GM10847 (cell line): ENCODE data around the gene NAP1L4.

Experiments
- POLR2A ChIP-seq: IDR thresholded peaks from 2 replicates; pipeline ENCODE4 v1.6.1; 2011; ENCODE audit not compliant: insufficient read length; ENCODE audit errors: extremely low read depth

The NAP1L4 gene

DNA sequence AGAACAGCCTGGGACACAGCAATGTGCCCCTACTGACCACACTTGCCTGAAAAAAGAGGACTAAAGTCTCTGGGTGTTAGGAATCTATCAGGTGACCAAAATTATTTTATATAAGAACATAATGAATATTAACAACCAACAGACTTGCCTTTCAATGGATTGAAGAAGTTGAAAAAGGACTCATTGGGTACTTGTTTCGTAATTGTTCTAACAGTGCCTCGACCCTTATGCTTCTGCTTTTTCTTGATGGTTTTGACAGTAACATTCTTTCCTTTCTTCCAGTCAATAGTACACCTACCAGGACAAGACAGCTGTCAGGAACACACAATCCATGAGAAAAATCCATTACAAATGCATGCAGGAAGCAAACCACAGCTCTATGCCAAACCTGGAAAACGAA, 33.9 kb downstream of the NAP1L4 start:
- no peak for TF ChIP-seq POLR2A

DNA sequence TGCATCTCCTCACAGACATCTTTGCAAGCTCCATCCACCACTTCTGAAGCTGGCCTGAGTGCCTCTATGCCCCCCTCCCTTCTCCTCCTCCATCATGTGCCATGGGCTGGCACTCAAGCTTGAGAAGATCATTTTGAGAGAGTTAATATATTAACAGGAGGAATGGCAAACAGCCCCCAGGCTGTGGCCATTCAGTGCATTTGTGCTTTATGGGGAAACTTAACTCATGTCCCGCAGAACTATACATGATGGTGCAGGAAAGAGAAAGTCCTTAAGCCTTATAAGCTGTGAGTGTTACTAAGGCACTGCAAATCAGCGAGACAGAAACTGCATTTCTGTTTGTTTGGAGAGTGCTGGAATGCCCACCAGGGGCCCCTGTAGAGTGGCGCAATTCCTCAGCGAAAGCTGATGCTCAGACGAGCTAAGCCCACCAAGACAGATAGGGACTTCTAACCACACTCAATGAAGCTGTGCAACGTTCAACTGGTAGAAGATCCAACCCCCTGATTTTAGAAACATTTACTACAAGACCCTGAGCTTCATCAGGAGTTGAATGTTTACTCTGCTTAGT, 36.1 kb downstream of the NAP1L4 start:
- TF ChIP-seq POLR2A = no peak

DNA sequence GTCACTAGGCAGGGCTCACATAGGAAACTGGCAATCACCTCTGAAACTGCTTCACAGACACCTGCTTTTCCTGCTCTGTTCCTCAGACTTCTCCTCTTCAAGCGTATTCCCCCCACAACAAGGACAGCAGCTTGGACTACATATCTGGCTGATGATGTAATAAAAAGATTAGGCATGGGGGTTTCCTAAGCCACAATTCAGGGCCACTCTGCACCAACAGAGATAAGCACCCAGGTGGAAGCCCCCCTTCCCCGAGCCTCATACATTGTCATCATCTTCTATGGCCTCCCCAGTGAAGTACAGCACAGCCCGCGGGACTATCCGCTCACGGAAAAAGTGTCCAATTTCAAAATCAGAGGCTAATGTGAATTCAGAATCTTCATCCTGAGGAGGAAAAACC, 37.9 kb downstream of the NAP1L4 start:
- no peak for TF ChIP-seq POLR2A

DNA sequence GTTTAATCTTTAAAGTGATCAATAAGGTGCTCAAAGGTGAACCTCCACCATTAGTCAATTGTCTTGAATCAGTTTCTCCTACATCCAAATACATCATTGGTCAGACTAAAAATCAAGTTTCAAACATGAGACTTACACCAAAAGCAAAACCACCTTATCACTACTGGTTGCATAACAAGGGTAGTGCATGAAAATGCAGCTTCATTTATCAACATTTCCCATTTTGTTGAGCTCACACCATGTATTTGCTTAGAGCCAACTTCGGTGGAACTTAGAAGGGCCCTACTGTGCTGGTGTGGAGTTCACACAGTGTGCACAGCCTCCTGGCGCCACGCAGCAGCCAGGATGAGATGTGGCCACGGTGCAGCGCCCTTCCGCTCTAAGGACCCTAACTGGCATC, 39.8 kb downstream of the NAP1L4 start:
- no peak for TF ChIP-seq POLR2A

DNA sequence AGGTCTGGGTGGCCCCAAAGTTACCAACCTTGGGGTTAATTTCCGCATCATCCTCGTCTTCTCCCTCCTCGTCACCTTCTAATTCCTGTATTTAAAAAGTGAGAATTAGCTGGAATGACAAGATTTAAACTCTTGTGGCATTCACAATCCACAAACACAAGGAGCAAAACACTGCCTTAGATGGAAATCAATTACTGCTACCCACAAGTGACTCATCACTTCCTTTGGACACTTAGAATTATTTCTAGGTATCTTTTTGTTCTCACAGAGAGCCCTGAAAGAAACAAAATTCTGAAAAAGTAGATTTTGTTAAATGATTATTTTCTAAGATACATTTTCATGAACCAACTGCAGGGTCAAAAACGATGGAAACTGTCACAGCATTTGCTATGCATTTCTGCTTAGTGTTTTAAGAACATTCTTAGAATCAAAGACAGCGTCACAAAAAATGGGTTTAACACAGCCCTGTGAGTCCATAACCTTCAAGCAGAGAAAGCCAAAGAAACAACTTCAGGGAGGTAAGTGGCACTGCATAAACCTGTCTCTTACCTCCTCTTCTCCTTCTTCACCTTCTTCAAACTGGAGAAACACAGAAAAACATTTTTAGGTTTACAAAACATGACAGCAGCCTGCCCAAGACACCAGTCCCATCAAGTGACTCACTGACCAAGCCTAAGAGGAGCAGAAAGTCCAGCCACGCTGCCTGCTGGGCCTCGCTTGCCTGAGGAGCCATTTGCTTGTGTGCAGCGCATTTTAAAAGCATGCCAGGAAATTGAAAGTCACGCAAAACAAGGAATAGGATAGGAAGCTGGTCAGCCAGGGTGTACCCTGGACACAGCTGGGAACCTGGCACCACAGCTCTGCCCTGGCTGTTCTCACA, 40.7 kb downstream of the NAP1L4 start:
- TF ChIP-seq POLR2A = no peak

DNA sequence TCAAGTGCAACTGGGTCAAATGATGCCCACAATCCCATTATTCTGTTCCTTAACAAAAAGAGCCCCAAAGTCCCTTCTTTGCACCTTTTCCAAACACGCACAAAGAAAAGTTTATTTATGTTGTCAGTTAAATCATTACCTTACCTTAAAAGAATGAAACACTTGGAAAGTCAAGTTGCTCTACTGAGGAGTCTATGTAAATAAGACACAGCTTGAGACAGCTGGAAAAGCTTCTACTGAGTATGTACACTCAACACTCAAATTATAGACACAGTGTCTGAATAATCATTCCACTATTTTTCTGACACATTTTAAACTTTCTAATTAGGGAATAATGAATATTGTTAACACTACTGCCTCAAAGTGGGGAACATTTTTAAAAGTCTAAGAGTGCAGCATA, 41.3 kb downstream of the NAP1L4 start:
- TF ChIP-seq POLR2A = no peak

DNA sequence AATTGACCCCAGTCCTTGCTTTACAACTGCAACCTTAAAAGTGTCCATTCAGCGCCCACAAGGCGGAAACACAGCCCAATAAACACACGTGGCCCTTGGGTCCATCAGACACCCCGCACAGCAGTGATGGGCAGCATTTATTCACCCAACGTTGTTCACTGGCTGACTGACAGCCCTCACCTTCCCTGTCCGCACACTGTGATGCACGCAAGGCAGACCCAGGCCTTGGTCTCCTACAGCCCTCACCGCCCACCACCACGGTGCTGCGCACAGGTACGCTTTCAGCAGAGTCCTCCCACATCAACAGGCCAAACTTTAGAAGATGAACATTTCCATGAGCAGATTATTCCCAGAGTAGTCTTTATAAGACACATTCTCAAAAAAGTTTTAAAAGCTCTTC, 42.2 kb downstream of the NAP1L4 start:
- TF ChIP-seq POLR2A = no peak

DNA sequence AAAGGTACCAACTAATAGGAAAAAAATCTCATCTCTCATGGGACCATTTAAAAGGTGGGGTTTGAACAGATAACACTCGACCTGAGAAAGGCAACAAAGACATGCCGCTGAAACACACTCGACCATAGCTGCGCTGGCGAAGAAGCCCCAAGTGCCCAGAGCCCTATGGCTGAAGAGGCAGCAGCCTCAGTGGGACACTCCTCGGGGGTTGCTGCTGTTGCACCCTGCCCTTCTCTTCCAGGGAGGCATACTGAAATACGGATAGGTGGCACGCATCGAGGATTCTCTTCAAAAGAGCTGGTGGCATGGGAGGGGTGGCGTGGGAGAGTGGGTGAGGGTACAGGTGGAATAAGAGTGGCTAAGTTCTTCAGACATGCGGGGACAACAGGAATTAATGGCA, 44.4 kb downstream of the NAP1L4 start:
- no peak for TF ChIP-seq POLR2A

DNA sequence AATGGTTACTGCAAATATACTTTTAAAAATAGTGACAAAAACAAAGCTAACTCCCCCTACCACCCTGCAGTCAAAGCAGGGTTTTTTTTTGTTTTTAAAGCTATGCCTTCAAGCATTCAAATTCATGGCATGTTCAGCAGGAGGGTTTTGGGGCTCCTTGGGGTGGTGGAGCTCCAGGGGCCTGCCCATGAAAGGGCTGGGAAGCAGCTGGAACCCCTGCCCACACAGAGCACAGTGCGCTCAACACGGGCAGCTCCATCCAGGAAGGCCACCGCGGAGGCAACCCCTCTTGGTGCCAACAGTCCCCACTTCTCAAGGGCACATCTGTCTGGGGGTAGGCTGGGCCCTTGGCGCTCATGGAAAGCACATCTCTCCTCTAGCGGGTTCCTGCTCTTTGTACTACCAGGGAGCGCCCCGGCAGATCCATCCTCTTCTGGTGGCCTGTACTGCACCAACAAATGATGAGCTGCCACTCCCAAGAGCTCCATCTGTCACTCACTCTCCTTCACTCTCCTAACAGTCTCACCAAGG, 46.3 kb downstream of the NAP1L4 start:
- no peak for TF ChIP-seq POLR2A

DNA sequence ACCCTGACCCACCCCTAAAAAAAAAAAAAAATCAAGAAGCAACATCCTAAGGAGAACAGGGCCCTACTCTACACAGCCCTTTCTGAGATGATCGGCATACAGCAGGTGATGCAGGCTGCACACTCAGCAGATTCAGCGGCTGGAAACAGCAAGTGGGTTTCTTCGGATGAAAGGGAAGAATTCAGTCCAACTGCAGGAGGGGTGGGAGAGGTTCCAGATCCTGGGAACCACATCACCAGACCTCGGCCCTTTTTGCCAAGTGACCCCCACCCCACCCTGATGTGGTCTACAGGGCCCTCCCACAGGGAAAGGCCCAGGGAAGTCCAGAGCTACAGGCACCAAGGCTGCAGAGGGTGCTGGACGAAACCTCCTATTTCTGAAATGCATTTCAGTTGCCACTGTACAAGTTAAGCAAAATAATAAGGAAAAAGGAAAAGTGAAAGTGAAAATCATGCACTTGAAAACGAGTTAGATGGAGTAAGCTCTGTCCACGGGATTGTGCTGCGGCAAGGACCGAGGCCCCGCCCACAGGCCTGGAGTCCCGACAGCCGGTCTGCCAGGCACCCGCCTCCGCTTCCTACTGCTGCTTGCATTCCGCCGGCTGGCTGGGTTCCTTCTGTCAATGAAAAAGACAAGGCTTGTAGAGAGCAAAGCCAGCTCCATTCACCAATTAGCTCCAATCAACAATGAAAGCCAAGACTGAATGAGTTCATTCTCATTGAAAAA, 46.9 kb downstream of the NAP1L4 start:
- TF ChIP-seq POLR2A = no peak

DNA sequence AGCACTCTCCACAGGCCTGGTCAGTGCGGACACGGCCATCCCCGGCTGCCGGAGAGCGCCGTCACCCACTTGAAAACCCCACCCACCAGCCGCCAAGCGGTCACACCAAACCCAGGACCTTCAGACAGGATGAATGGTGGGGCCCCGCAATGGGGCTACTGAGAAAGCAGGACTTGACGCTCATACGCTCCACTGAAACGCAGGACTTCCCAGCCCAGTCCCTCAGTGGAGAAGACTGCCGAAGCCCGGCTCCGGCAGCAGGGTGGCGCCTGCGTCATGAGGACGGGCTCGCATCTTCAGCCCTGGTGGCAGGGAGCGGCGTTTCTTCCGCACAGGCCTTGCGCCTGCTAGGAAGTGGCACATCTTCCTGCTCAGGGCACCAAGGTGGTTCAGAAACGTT, 47.6 kb downstream of the NAP1L4 start:
- no peak for TF ChIP-seq POLR2A

DNA sequence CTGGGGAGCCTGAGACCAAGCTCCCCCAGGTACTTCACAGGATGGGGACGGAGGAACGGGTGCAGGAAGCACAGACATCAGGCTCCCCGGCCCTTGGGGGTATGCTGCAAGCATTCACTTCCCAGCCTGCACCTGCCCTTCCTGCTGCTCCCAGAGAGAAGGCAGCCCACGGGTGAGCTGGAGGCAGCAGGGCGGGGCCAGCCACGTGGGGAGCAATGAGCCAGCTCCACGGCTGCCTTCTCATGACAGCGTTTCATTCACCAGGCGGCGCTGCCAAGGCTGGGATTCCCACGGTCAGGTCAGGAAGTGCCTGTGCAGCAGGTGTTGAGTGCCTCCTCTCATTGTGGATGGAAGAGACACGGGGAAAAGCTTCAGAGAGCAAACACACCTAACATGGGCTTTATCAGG, 48.4 kb downstream of the NAP1L4 start:
- no peak for TF ChIP-seq POLR2A

DNA sequence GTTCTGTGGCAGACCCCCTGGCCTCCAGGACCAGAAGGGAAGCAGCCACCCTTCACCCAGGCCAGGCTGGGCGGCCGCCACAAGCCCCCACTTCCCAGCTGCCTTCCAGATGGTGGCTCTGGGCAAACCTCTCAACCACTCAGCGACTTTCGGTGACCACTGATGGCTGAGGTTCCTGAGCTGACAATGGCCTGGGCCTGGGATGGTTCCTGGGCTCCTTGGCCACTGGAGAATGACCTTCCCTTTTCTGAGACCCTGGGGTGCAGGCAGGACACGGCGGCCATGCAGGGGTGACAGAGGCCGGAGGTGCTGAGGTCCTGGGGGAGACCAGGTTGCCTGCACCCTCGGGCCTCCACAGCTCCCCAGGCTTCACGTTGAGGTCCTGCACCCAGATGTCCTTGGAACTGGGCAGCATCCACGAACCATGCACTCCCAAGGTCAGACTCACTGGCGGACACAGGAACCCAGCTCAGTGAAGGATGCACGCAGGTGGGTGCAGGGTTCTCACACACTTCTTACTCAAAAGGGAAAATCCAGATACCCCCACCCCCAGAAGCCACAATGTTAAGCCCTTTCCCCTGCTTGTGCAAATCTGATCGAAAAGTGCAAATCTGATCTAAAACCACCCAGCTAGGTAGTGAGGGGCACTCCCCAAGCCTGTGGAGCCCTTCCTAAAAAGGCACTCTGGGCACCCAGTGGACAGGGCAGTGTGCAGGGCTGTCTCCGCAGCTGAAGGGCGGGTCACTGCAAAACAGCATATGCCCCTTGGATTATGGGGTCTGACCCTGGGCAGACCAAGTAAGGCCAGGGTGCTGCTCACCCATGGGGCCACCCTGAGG, 49.0 kb downstream of the NAP1L4 start:
- no peak for TF ChIP-seq POLR2A

DNA sequence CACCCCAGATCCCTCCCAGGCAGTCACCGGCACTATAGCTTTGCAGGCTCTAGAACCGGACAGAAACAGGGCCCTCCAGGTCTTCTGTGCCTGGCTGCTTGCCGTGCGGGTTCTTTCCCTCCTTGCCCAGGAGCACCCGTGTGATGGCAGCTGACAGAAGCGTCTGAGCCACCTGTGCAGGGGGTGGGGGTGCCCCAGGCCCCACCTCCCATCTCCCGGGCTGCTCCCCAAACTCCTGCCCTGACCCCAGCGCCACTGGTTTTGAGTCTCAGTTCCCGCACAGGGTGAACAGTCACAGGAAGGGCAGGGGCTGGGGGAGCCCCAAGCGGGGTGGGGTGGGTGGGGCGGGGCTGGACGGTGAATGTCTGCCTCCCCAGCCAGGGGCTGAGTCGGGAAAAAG, 49.7 kb downstream of the NAP1L4 start:
- no peak for TF ChIP-seq POLR2A
